HG03378 (cell line): Measurements from ENCODE around the gene PIMREG.

Experiments used
- ATAC-seq: cut with Tn5 transposase; IDR thresholded peaks from one replicate; pipeline ENCODE4 v1.9.1; 2021; ENCODE audit warnings: mild to moderate bottlenecking, moderate library complexity; ENCODE audit not compliant: unreplicated experiment

The PIMREG gene

GRCh38 chr17:6460531-6461161 is 16.4 kb downstream of the PIMREG start:
- no peak for ATAC-seq

- no peak for ATAC-seq
Observed at GRCh38 chr17:6461246-6461645, 17.0 kb downstream of the PIMREG start.

GRCh38 chr17:6461792-6462524 is 17.7 kb downstream of the PIMREG start:
- no peak for ATAC-seq

- ATAC-seq = no peak
Observed at GRCh38 chr17:6462692-6463091, 18.4 kb downstream of the PIMREG start.

- no peak for ATAC-seq
Observed at GRCh38 chr17:6463616-6464445, 19.6 kb downstream of the PIMREG start.

GRCh38 chr17:6464446-6465041 is 20.3 kb downstream of the PIMREG start:
- no peak for ATAC-seq

GRCh38 chr17:6465206-6466003 is 21.1 kb downstream of the PIMREG start:
- no peak for ATAC-seq

- no peak for ATAC-seq
Observed at GRCh38 chr17:6467567-6467966, 23.3 kb downstream of the PIMREG start.

- ATAC-seq = no peak
Observed at GRCh38 chr17:6468051-6468790, 24.0 kb downstream of the PIMREG start.

- no peak for ATAC-seq
Observed at GRCh38 chr17:6470146-6470718, 26.0 kb downstream of the PIMREG start.

- ATAC-seq = no peak
Observed at GRCh38 chr17:6470751-6471521, 26.7 kb downstream of the PIMREG start.

GRCh38 chr17:6471531-6472465 is 27.5 kb downstream of the PIMREG start:
- no peak for ATAC-seq

- ATAC-seq = no peak
Observed at GRCh38 chr17:6472517-6472916, 28.3 kb downstream of the PIMREG start.

GRCh38 chr17:6473128-6473767 is 29.0 kb downstream of the PIMREG start:
- ATAC-seq = no peak

- ATAC-seq = no peak
Observed at GRCh38 chr17:6474376-6474775, 30.1 kb downstream of the PIMREG start.

GRCh38 chr17:6474906-6475305 is 30.7 kb downstream of the PIMREG start:
- ATAC-seq = no peak

GRCh38 chr17:6475411-6475810 is 31.2 kb downstream of the PIMREG start:
- no peak for ATAC-seq
